NT2/D1 (cell line): Measurements from ENCODE around the gene LAG3.

Experiments
- SUZ12 ChIP-seq: IDR thresholded peaks from 2 replicates; pipeline ENCODE4 v1.6.1; 2011; ENCODE audit not compliant: insufficient read length, insufficient read depth; ENCODE audit errors: extremely low read depth
- YY1 ChIP-seq: IDR thresholded peaks from 2 replicates; pipeline ENCODE4 v1.6.1; 2011; ENCODE audit not compliant: insufficient read length, insufficient read depth
- ZNF274 ChIP-seq: IDR thresholded peaks from 2 replicates; pipeline ENCODE4 v1.6.1; 2011; ENCODE audit warnings: mild to moderate bottlenecking, low read depth, low read length

DNA sequence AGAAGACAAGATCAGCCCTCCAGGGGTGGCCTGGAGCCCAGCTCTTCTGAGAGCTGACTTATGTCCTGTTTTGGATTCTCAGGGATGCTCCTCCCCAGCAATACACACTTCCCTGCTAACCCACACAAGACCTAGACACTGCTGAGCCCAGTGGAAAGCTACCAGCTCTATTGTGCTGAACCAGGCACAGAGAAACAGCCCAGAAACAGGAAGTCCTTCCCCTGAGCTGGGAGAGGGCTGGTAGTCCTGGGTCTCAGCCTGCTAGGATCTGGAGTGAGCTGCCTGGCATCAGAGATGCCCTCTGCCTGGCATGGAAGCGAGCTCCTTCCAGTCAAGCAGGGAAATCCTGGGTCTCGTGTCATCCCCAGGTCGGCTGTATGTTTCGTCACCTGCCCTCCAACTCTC, 1.2 kb upstream of the LAG3 start:
- TF ChIP-seq YY1 (no peak), SUZ12 (no peak), ZNF274 (no peak)
